IPS-20b (cell line): ENCODE data around the gene KRT75.
"Not testable (repeated sequence)": the region's sequence is repeated elsewhere in the genome, so short reads cannot be mapped to it uniquely, and the experiment has no call there.

Source experiments
- H3K27ac ChIP-seq: one replicate; pipeline ENCODE4 v1.5.1; 2013; ENCODE audit warnings: low read length
- H3K27me3 ChIP-seq: 2 replicates; pipeline ENCODE4 v1.6.1; 2013; ENCODE audit warnings: mild to moderate bottlenecking, low read length, inconsistent platforms; ENCODE audit not compliant: insufficient read depth
- H3K36me3 ChIP-seq: 2 replicates; pipeline ENCODE4 v1.6.1; 2013; ENCODE audit warnings: low read depth, mild to moderate bottlenecking, inconsistent platforms, low read length, moderate library complexity; ENCODE audit not compliant: insufficient read depth
- H3K4me1 ChIP-seq: 2 replicates; pipeline ENCODE4 v1.6.1; 2013; ENCODE audit warnings: mild to moderate bottlenecking, control low read depth, inconsistent platforms, low read length, moderate library complexity; ENCODE audit not compliant: insufficient read depth
- H3K4me3 ChIP-seq: 2 replicates; pipeline ENCODE4 v1.5.1; 2013; ENCODE audit warnings: mild to moderate bottlenecking, low read length, inconsistent platforms
- H3K9ac ChIP-seq: 2 replicates; pipeline ENCODE4 v1.6.1; 2013; ENCODE audit warnings: low read depth, mild to moderate bottlenecking, inconsistent platforms, low read length, moderate library complexity
- H3K9me3 ChIP-seq: 2 replicates; pipeline ENCODE4 v1.6.1; 2013; ENCODE audit warnings: mild to moderate bottlenecking, low read depth, low read length, inconsistent platforms; ENCODE audit not compliant: insufficient read depth

The KRT75 gene

DNA sequence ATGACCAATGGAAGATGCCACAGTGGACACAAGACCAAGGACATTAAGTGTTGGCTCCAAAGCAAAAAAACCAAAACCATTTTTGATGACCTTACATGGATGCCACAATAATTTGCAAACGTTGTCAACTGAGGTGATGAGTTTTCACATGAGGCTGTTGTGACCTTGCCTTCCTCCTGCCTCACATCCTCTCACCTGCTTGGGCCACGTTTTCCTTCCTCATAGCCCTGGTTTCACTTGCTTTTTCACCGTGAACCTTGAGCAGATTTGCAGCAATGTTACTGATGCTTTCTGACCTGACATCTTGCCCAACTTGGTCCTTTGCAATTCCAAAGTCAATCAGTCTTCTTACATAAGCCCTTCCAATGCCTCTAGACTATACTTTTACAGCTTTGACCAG, 14.1 kb upstream of the KRT75 start:
- Histone ChIP-seq H3K27me3 (no peaks in the 10 kb centered on the region; the same call in 1 of the 2 replicates), H3K9ac (no peak overlapping the region), H3K4me3 (no peak overlapping the region), H3K27ac (no peak overlapping the region), H3K36me3 (no peaks in the 10 kb centered on the region), H3K9me3 (no peaks in the 10 kb centered on the region), H3K4me1 (no peaks in the 10 kb centered on the region)

DNA sequence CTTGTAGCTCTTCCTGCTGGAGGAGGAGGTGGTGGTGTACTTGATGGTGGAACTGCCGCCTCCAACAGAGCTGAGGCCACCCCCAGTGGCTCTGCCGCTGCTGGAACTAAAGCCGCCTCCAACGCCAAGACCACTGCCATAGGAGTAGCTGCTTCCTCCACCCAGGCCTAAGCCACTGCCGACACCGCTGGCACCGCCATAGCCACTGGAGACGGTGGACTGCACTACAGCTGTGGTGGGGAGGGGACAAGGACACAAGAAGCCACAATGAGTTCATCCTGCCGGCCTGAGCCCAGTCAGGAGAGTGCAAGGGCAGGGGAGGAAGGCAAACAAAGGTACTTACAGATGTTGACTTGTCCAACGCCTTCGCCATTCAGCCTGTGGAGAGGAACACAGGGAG, 13.0 kb upstream of the KRT75 start:
- H3K4me3 ChIP-seq, H3K9ac ChIP-seq, H3K36me3 ChIP-seq, H3K9me3 ChIP-seq, H3K27me3 ChIP-seq, H3K4me1 ChIP-seq, H3K27ac ChIP-seq: not testable (repeated sequence)

GRCh38 chr12:52446367-52447045, 12.3 kb upstream of the KRT75 start:
- Histone ChIP-seq H3K4me3 (no peak overlapping the region), H3K9me3 (no peaks in the 10 kb centered on the region), H3K27me3 (no peaks in the 10 kb centered on the region; the same call in 1 of the 2 replicates), H3K27ac (no peak overlapping the region), H3K36me3 (no peaks in the 10 kb centered on the region), H3K9ac (no peak overlapping the region), H3K4me1 (peaks cover 13% of the 10 kb centered on the region)

DNA sequence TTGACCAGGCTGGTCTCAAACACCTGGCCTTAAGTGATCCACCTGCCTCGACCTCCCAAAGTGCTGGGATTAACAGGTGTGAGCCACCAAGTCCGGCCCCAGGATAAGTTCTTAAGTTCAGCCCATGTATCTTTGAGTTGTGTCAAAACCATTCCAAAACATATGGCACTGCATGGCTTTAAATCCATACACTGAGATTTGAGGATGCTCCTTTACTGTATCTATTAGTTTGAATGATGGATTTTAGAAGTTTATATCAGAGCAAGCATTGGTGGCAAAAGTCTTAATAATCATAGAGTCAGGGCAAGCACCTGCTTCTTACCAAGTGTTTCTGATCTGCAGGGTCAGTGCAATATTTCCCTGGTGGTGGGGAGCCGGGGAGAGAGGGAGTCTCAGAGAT, 11.7 kb upstream of the KRT75 start:
- no peak overlapping the region for H3K27ac ChIP-seq
- H3K4me3 ChIP-seq: no peak overlapping the region
- H3K36me3 ChIP-seq: no peaks in the 10 kb centered on the region
- no peaks in the 10 kb centered on the region; the same call in 1 of the 2 replicates for H3K27me3 ChIP-seq
- no peaks in the 10 kb centered on the region for H3K9me3 ChIP-seq
- peaks cover 14% of the 10 kb centered on the region for H3K4me1 ChIP-seq
- no peak overlapping the region for H3K9ac ChIP-seq

DNA sequence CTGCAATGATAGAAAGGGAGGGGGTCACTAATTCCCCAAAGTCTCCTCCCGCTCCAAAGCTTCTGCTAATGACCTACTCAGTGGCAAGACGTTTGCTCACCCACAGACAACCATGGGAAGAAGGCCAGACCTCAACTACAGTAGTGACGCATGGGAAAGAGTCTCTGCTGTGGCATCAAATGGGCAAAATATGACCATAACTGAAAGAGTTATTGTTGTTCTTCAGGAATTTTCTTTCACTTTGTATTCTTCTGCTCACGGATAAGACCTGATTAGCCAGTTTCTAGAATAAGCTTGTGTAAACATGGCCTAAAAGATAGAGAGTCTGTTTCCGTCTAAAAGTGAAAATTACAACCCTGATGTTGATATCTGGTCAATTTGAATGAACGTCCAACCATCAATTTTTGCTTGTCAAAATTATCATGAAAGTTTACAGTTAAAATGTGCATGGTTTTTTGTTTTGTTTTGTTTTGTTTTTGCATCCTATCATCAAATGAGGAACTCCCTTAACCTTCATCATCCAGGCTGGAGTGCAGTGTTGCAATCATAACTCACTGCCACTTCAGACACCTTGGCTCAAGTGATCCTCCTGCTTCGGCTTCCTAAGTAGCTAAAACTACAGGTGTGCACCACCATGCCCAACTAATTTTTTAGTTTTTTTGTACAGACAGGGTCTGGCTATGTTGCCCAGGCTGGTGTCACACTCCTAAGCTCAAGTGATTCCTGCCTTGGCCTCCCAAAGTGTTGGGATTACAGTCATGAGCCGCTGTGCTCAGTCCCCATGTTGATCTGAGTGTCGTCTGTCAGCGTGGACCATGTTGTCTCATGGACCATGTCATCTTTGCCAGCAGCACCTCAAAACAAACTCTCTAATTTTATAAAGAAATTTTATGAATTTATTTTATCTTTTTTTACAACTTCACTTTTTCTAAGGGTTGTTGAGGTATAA, 10.8 kb upstream of the KRT75 start:
- no peak overlapping the region for H3K4me3 ChIP-seq
- no peak overlapping the region for H3K27ac ChIP-seq
- H3K36me3 ChIP-seq: no peaks in the 10 kb centered on the region
- H3K9me3 ChIP-seq: no peaks in the 10 kb centered on the region
- H3K4me1 ChIP-seq: peaks cover 14% of the 10 kb centered on the region
- H3K9ac ChIP-seq: no peak overlapping the region
- H3K27me3 ChIP-seq: no peaks in the 10 kb centered on the region; the same call in 1 of the 2 replicates

- H3K9ac ChIP-seq: no peak overlapping the region
- no peak overlapping the region for H3K27ac ChIP-seq
- H3K27me3 ChIP-seq: no peaks in the 10 kb centered on the region; the same call in 1 of the 2 replicates
- no peaks in the 10 kb centered on the region for H3K36me3 ChIP-seq
- H3K4me3 ChIP-seq: no peak overlapping the region
- peaks cover 14% of the 10 kb centered on the region for H3K4me1 ChIP-seq
- H3K9me3 ChIP-seq: no peaks in the 10 kb centered on the region
Measured at GRCh38 chr12:52443966-52444365, 9.8 kb upstream of the KRT75 start.

DNA sequence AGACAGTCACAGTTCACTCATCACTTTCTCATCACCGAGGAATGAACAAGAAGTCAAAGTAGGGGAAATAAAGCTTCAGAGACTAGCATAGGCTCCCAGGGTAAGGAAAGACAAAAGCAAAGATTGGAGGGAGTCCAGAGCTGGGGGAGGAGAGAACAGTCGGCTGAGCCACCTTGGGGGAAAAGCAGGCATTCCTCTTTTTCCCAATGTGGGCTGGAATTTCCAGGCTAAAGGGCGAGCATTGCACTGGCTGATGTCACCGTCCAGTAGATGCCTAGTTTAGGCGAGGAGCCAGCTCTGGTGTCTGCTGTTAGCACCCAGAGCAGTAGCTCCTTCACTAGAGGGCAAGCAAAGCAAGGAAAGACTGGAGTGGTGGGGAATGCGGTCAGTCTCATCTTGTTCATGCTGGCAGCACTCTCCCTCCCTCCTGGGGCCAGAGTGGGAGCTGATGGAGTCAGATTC, 8.5 kb upstream of the KRT75 start:
- Histone ChIP-seq H3K4me3 (no peak overlapping the region; the same call in 1 of the 2 replicates), H3K27me3 (no peaks in the 10 kb centered on the region; the same call in 1 of the 2 replicates), H3K27ac (no peak overlapping the region), H3K36me3 (no peaks in the 10 kb centered on the region), H3K9me3 (no peaks in the 10 kb centered on the region), H3K4me1 (peaks cover 14% of the 10 kb centered on the region), H3K9ac (no peak overlapping the region)

GRCh38 chr12:52441320-52441911, 7.2 kb upstream of the KRT75 start:
- H3K27ac ChIP-seq: no peak overlapping the region
- no peaks in the 10 kb centered on the region for H3K9me3 ChIP-seq
- H3K36me3 ChIP-seq: no peaks in the 10 kb centered on the region
- H3K27me3 ChIP-seq: no peaks in the 10 kb centered on the region
- H3K4me3 ChIP-seq: no peak overlapping the region
- H3K9ac ChIP-seq: no peak overlapping the region
- peaks cover 14% of the 10 kb centered on the region for H3K4me1 ChIP-seq

GRCh38 chr12:52440821-52441319, 6.7 kb upstream of the KRT75 start:
- no peak overlapping the region for H3K27ac ChIP-seq
- no peaks in the 10 kb centered on the region for H3K27me3 ChIP-seq
- H3K9me3 ChIP-seq: no peaks in the 10 kb centered on the region
- H3K4me3 ChIP-seq: no peak overlapping the region
- peaks cover 14% of the 10 kb centered on the region for H3K4me1 ChIP-seq
- H3K9ac ChIP-seq: no peak overlapping the region
- no peaks in the 10 kb centered on the region for H3K36me3 ChIP-seq

GRCh38 chr12:52439845-52440244, 5.7 kb upstream of the KRT75 start:
- Histone ChIP-seq H3K27ac (no peak overlapping the region), H3K9me3 (no peaks in the 10 kb centered on the region), H3K27me3 (no peaks in the 10 kb centered on the region), H3K36me3 (no peaks in the 10 kb centered on the region), H3K9ac (no peak overlapping the region), H3K4me1 (peaks cover 14% of the 10 kb centered on the region), H3K4me3 (no peak overlapping the region)

GRCh38 chr12:52439420-52439819, 5.2 kb upstream of the KRT75 start:
- H3K4me1 ChIP-seq: peaks cover 14% of the 10 kb centered on the region
- no peak overlapping the region for H3K4me3 ChIP-seq
- H3K9ac ChIP-seq: no peak overlapping the region
- no peaks in the 10 kb centered on the region for H3K9me3 ChIP-seq
- H3K27me3 ChIP-seq: no peaks in the 10 kb centered on the region
- no peaks in the 10 kb centered on the region for H3K36me3 ChIP-seq
- no peak overlapping the region for H3K27ac ChIP-seq
